Stimulated activated naive B cell treated with anti-CD40 and anti-IgM and Interleukin-4, amounts not matched to agents 10 μg/mL and 1 μg/mL and 100 μg/mL, for 72 hours (primary cell): ENCODE results near the gene KIF3B.
A peak's percentile ranks its signal among the peaks of the same experiment; 100 is the strongest.
"Not testable (repeated sequence)": the region's sequence is repeated elsewhere in the genome, so short reads cannot be mapped to it uniquely, and the experiment has no call there.

Experiments
- ATAC-seq, 2 donors: fragments of 150-1000 bp; cut with Tn5 transposase; replicated peaks; 2 replicates each; pipeline ENCODE4 v1.10.0; 2021; ENCODE audit warnings: moderate library complexity in 1 of 2
- DNase-seq: peaks from one replicate; pipeline ENCODE4 v3.0.0; 2021
- H3K27ac Mint-ChIP-seq: one replicate; pipeline ENCODE4 v1.8.0; 2022; ENCODE audit warnings: mild to moderate bottlenecking, mixed read lengths
- H3K27me3 Mint-ChIP-seq, 2 donors: one replicate each; pipeline ENCODE4 v1.8.0; 2022; ENCODE audit warnings: mixed read lengths in 2 of 2
- H3K36me3 Mint-ChIP-seq, 2 donors: one replicate each; pipeline ENCODE4 v1.8.0; 2022; ENCODE audit warnings: mixed read lengths in 2 of 2, mild to moderate bottlenecking in 1 of 2
- H3K4me1 Mint-ChIP-seq, 2 donors: one replicate each; pipeline ENCODE4 v1.8.0; 2022; ENCODE audit warnings: mixed read lengths in 2 of 2, mild to moderate bottlenecking in 1 of 2
- H3K4me3 Mint-ChIP-seq, 2 donors: one replicate each; pipeline ENCODE4 v1.8.0; 2022; ENCODE audit warnings: mild to moderate bottlenecking in 2 of 2, mixed read lengths in 2 of 2, moderate library complexity in 1 of 2
- H3K9me3 Mint-ChIP-seq, 2 donors: one replicate each; pipeline ENCODE4 v1.8.0; 2022; ENCODE audit warnings: mixed read lengths in 2 of 2, mild to moderate bottlenecking in 1 of 2

Gene KIF3B

DNA sequence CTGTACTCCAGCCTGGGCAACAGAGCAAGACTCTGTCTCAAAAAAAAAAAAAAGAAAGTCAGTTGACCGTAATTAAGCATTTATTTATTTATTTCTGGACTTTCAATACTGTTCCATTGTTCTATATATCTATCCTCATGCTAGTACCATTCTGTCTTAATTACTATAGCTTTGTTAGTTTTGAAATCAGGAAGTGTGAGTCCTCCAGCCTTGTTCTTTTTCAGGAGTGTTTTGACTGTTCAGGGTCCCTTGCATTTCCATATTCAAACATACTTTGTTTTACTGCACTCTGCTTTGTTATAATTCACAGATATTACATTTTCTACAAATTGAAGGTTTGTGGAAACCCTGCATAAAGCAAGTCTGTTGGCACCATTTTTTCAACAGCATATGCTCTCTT lies 43.9 kb downstream of the KIF3B start:
- H3K4me1 Mint-ChIP-seq = peaks cover 3 to 7% of the 10 kb centered on the region in 2 donors
- DNase-seq = no peak
- H3K9me3 Mint-ChIP-seq = no peaks in the 10 kb centered on the region
- H3K27ac Mint-ChIP-seq = no peak overlapping the region
- peaks cover 20 to 38% of the 10 kb centered on the region in 2 donors for H3K36me3 Mint-ChIP-seq
- H3K4me3 Mint-ChIP-seq = no peak overlapping the region
- peak in 1 of 2 donors; percentile 70 for ATAC-seq
- H3K27me3 Mint-ChIP-seq = no peaks in the 10 kb centered on the region

GRCh38 chr20:32322260-32322659 lies 44.8 kb downstream of the KIF3B start:
- not testable (repeated sequence) for H3K27ac Mint-ChIP-seq, H3K27me3 Mint-ChIP-seq, ATAC-seq, H3K4me3 Mint-ChIP-seq, H3K9me3 Mint-ChIP-seq, DNase-seq, H3K4me1 Mint-ChIP-seq
- peaks cover 22 to 38% of the 10 kb centered on the region in 2 donors for H3K36me3 Mint-ChIP-seq

GRCh38 chr20:32323761-32324160 lies 46.3 kb downstream of the KIF3B start:
- H3K4me1 Mint-ChIP-seq, H3K9me3 Mint-ChIP-seq, DNase-seq, H3K27ac Mint-ChIP-seq, ATAC-seq, H3K27me3 Mint-ChIP-seq, H3K4me3 Mint-ChIP-seq: not testable (repeated sequence)
- peaks cover 26 to 36% of the 10 kb centered on the region in 2 donors for H3K36me3 Mint-ChIP-seq

GRCh38 chr20:32325706-32326503 lies 48.5 kb downstream of the KIF3B start:
- no peak for ATAC-seq
- peaks cover 21 to 31% of the 10 kb centered on the region in 2 donors for H3K36me3 Mint-ChIP-seq

DNA sequence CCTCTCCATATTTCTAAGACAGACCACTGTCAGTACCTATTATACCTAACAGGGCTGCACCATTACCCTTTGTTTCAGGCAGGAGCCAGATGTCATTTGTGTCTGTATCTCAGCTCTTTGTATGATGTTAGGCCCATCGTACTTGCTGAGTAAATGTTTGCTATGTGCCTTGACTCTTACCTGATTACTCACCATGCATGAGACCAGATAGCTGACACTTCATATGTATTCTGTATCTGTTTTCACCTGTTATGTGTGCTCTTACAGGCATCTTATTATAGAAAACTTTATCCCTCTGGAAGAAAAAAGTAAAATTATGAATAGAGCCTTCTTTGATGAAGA lies 49.0 kb downstream of the KIF3B start:
- H3K27ac Mint-ChIP-seq = no peak overlapping the region
- DNase-seq (no peak), ATAC-seq (no peak)
- H3K27me3 Mint-ChIP-seq = no peaks in the 10 kb centered on the region
- H3K36me3 Mint-ChIP-seq = peaks cover 18 to 31% of the 10 kb centered on the region in 2 donors
- no peaks in the 10 kb centered on the region for H3K9me3 Mint-ChIP-seq
- no peaks in the 10 kb centered on the region for H3K4me1 Mint-ChIP-seq
- no peak overlapping the region for H3K4me3 Mint-ChIP-seq

More at GRCh38 chr20:32325706-32326503, 48.5 kb downstream of the KIF3B start:
- no peak for DNase-seq
- Mint-ChIP-seq H3K27ac (no peak overlapping the region), H3K27me3 (no peaks in the 10 kb centered on the region), H3K4me3 (no peak overlapping the region), H3K9me3 (no peaks in the 10 kb centered on the region), H3K4me1 (peaks cover 0 to 1% of the 10 kb centered on the region in 2 donors)

DNA sequence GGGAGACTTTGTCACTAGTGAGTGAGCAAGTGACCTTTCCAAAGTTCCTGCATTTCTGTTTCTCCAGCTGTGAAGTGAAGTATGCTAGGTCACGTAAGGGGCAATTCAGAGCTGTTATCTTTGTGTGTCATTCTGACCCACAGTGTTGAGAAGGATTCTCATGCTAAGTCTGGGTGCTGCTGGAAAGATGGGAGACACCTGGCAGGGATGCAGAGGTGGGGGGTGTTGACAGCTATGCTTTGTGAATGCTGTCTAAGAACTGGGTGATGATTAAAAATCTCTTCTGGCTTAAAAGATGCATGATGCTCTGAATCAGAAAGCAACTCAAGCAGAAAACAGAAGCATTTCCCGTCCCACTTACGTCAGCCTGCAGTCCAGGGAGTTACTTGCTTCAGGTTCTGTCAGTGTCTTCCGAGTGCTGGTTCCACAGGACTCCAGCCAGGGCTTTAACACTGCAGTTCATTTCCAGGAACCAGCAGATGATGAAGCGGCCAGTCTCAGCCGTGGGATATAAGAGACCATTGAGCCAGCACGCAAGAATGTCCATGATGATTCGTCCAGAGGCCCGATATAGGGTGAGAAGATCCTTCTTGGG lies 49.7 kb downstream of the KIF3B start:
- ATAC-seq (no peak), DNase-seq (no peak)
- Mint-ChIP-seq H3K27me3 (no peaks in the 10 kb centered on the region), H3K36me3 (peaks cover 23 to 37% of the 10 kb centered on the region in 2 donors), H3K4me1 (peaks cover 4 to 5% of the 10 kb centered on the region in 2 donors), H3K27ac (peak overlapping the region; percentile 76), H3K4me3 (no peak overlapping the region), H3K9me3 (no peaks in the 10 kb centered on the region)

DNA sequence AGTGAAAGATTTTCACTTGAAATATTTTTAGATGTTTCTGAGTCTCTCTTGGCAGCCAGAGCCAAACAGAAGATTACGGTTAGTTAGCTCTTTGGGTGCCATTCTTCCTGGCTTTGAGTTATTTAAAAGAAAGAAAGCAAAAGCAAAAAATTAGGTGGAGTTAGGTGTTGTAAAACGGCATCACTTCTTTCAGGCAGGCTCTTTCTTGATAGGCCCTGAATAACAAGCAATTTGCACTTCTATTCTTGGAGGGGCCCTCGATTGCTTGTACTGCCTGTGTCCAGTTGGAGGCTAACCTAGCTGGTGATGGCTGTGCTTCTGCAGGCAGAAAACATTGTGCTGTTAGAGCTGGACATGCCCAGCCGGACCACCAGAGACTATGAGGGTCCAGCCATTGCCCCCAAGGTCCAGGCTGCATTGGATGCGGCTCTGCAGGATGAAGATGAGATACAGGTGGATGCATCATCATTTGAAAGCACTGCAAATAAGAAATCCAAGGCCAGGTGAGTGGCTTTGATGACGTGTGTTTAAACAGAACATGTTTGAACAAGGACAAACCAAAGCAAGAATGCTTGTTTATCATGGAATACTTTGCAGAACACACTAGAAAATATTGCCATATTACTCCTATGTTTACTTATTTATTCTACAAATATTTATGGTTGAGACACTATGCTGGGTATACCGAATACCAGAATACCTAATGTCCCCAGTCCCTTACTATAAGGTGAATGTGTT lies 52.5 kb downstream of the KIF3B start:
- H3K27me3 Mint-ChIP-seq = no peaks in the 10 kb centered on the region

DNA sequence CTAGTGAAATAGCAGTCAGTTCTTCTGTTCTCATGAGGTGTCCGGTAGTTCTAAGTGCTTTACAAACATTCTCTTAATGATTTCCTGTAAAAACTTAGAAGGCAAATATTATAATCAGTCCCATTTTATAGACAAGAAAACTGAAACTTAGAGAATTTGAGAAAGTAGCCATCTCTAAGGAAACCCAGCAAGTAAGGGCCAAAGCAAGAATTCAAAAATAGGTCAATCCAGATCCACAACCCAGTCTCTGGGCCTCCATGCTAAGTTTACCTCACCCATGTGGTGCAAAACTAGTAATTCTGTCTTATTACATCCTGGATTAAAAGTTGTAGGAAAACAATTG lies 53.1 kb downstream of the KIF3B start:
- Mint-ChIP-seq H3K27me3 (no peaks in the 10 kb centered on the region), H3K4me1 (peaks cover 19 to 27% of the 10 kb centered on the region in 2 donors), H3K4me3 (no peak overlapping the region), H3K27ac (no peak overlapping the region), H3K36me3 (peaks cover 35 to 58% of the 10 kb centered on the region in 2 donors), H3K9me3 (no peaks in the 10 kb centered on the region)
- ATAC-seq (no peak), DNase-seq (no peak)

More for the DNA sequence above, 52.5 kb downstream of the KIF3B start:
- H3K4me1 Mint-ChIP-seq = peaks cover 19 to 27% of the 10 kb centered on the region in 2 donors
- H3K9me3 Mint-ChIP-seq = no peaks in the 10 kb centered on the region
- no peak for DNase-seq
- H3K4me3 Mint-ChIP-seq = no peak overlapping the region
- H3K27ac Mint-ChIP-seq = no peak overlapping the region
- ATAC-seq = no peak
- peaks cover 35 to 57% of the 10 kb centered on the region in 2 donors for H3K36me3 Mint-ChIP-seq

GRCh38 chr20:32332614-32333013 lies 55.2 kb downstream of the KIF3B start:
- Mint-ChIP-seq H3K4me3 (peak overlapping the region in 1 of 2 donors; percentile 37), H3K9me3 (no peaks in the 10 kb centered on the region), H3K36me3 (peaks cover 28 to 54% of the 10 kb centered on the region in 2 donors), H3K4me1 (peaks cover 28 to 38% of the 10 kb centered on the region in 2 donors), H3K27ac (peak overlapping the region; percentile 52), H3K27me3 (no peaks in the 10 kb centered on the region)
- DNase-seq (no peak), ATAC-seq (peak; percentile 51 to 53)

DNA sequence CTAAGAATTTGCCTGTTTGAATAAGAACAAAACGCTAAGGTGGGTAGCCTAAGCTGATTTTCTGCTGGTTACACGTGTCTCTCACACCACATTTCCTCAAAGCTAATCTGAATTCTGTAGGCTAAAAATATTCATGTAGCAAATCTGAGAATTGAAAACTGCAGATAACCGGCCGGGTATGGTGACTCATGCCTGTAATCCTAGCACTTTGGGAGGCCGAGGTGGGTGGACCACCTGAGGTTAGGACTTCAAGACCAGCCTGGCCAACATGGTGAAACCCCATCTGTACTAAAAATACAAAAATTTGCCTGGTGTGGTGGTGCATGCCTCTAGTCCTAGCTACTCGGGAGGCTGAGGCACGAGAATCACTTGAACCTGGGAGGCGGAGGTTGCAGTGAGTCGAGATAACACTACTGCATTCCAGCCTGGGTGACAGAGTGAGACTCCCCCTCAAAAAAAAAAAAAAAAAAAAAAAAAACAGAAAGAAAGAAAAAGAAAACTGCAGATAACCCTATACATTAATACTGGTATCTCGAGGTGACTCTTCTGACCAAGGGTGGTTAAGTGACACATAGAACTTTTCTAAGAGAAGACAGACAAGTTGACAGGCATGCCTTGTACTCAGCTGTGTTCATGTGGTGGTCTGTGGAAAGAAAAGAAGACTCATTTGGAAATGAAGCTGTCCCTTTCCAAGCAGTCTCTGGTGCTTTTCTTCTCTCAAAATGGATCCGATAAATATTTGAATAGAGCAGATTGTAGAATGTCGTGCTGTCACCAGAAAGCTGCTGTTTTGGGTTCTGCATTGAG lies 55.9 kb downstream of the KIF3B start:
- Mint-ChIP-seq H3K9me3 (no peaks in the 10 kb centered on the region), H3K36me3 (peaks cover 25 to 54% of the 10 kb centered on the region in 2 donors), H3K4me1 (peaks cover 34 to 45% of the 10 kb centered on the region in 2 donors), H3K27me3 (no peaks in the 10 kb centered on the region), H3K4me3 (no peak overlapping the region), H3K27ac (peak overlapping the region; percentile 56)
- ATAC-seq (peak; percentile 64 to 69), DNase-seq (peak; percentile 44)

DNA sequence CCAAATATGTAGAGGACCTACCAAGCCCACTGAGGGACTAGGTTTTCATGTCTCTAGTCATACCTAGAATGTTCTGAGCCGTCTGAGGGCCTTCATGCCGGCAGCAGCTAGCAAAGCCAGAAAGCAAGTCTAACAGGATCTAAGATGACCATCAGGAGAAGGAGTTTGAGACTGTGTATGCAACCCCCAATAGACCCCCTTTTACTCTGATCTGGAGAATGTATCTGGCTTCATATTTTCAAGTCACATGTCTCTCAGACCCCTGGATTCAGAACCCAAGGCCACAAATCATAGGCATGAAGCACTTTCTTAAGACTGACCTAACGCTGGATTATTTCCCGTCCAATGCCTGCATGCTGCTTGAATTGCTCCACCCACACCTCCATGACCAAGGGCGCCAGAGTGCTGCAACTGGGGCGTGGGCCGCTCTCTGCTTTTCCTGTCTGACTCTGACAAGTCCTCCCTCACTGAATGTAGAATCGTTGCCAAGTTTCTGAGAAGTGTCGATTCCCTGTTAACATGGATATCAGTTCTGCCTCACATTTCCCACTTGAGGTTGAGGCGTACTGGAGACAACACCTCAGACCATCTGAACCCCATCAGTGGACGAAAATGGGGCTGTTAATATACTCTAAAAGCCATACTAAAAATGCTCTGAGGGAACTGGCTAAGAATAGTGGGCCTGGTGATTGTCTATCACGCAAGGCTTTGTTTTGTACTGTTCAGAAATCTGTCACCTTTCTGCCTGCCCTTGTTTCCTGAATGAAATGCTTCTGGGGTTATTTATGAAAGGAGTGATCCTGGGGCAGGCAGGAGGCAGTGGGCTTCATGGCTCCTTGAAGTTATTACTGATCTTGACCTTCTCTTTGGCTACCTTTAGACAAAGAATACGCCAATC lies 56.8 kb downstream of the KIF3B start:
- Mint-ChIP-seq H3K9me3 (no peaks in the 10 kb centered on the region), H3K27ac (peak overlapping the region; percentile 68), H3K4me3 (no peak overlapping the region), H3K27me3 (no peaks in the 10 kb centered on the region), H3K36me3 (peaks cover 25 to 55% of the 10 kb centered on the region in 2 donors), H3K4me1 (peaks cover 34 to 52% of the 10 kb centered on the region in 2 donors)
- peak in 1 of 2 donors; percentile 26 for ATAC-seq
- DNase-seq = no peak

DNA sequence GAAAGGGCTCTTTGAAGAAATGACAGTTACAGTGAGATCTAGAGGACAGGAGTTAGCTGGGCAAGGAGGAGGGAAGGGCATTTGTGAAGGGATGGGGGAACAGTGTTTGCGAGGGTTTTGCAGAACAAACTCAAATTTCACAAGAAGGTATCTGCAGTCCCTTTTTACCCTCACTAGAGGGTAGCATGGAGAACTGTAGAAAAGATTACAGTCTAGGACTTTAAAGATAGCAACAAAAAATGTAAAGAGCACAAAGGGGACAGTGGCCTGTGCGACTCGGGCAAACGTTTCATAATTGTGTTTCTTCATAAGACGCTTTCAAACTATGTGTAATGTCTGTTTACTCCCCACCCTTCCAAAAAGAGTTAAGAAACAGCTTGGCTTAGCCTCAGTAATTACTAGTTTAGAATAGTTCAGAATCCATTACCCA lies 59.5 kb downstream of the KIF3B start:
- Mint-ChIP-seq H3K9me3 (no peaks in the 10 kb centered on the region), H3K4me1 (peaks cover 40 to 63% of the 10 kb centered on the region in 2 donors), H3K27me3 (no peaks in the 10 kb centered on the region), H3K27ac (peak overlapping the region; percentile 59), H3K36me3 (peaks cover 21 to 48% of the 10 kb centered on the region in 2 donors), H3K4me3 (no peak overlapping the region)
- peak; percentile 24 to 43 for ATAC-seq
- DNase-seq = no peak
